Tongue (tissue), 2 donors: ENCODE results near the gene ZDHHC11B. TPM values are rescaled to one million over a fixed set of nuclear protein-coding genes. Genes with fewer than 3 reads are reported as not detected.
"Not testable (repeated sequence)": the region's sequence is repeated elsewhere in the genome, so short reads cannot be mapped to it uniquely, and the experiment has no call there.

ENCODE experiments used
- DNase-seq: peaks from one replicate; pipeline ENCODE4 v3.0.0-alpha.2; 2015
- total RNA-seq: library from RNA; depleted of rRNA; stranded (reverse); fragments of >200 nt; gene quantifications from one replicate; pipeline ENCODE4 v1.2.3, GENCODE V29; 2014

The ZDHHC11B gene
- total RNA-seq, 1 donor from 2014 or later = 5.3 TPM

- DNase-seq = not testable (repeated sequence)
Observed at GRCh38 chr5:752532-753115, 31.9 kb downstream of the ZDHHC11B start.

GRCh38 chr5:751992-752391, 32.5 kb downstream of the ZDHHC11B start:
- DNase-seq = not testable (repeated sequence)

DNA sequence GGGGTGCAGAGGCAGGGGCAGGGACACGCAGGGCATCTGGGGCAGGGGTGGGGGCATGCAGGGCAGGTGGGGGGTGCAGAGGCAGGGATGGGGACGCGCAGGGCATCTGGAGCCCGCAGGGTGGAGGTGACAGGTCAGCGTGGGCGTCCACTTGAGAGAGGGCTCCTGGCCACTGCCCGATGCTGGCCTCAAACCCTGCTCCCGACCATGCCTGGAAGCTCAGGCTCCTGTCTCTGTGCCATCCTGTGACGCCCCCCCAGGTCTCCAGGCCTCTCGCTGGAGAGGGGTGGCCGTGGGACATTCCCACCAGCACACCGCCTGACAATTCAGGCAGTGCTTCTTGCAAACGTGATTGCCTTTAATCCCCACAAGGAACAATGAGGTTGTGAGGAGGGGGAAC, 33.0 kb downstream of the ZDHHC11B start:
- no peak for DNase-seq

DNA sequence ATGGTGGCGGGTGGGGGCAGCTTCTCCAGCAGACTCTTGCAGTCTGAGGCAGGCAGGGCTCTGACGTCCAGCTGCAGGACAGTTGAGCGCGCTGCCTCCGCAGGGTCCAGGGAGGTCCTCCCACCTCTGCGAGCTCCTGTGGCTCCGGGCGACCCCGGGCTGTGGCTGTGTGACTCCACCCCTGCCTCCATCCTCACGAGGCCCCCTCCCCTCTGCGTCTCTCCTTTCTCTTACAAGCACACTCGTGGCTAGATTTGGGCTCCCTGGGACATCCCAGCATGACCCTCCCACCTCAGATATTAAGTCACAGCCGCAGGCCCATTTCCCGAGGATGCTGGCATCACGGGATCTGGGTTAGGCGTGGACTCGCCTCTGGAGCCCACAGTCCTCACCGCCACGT, 34.3 kb downstream of the ZDHHC11B start:
- DNase-seq = not testable (repeated sequence)

DNA sequence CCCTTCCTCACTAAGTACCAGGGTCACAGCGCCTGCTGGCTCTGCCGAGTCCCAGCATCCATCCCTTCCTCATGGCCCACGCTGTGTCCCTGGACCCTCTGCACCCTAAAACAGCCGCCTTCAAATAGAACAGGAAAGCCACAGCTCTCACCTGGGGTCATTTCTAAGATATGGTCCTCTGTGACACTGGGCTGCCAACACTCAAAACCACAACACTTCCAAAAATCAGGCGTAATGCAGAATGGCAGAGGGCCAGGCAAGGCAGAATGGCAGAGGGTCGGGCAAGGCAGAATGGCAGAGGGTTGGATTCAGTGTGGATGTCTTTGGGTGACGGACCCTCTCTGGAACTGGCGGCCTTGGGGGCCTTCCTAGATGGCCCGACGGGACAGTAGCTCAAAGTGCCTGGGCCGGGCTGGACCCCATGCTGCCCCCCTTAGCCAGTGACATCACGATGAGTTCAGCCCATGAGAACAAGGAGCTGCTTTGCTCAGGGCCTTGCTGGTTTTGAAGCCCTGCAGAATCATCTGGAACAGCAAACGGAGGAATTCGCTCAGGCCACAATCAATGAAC, 35.3 kb downstream of the ZDHHC11B start:
- DNase-seq = no peak

DNA sequence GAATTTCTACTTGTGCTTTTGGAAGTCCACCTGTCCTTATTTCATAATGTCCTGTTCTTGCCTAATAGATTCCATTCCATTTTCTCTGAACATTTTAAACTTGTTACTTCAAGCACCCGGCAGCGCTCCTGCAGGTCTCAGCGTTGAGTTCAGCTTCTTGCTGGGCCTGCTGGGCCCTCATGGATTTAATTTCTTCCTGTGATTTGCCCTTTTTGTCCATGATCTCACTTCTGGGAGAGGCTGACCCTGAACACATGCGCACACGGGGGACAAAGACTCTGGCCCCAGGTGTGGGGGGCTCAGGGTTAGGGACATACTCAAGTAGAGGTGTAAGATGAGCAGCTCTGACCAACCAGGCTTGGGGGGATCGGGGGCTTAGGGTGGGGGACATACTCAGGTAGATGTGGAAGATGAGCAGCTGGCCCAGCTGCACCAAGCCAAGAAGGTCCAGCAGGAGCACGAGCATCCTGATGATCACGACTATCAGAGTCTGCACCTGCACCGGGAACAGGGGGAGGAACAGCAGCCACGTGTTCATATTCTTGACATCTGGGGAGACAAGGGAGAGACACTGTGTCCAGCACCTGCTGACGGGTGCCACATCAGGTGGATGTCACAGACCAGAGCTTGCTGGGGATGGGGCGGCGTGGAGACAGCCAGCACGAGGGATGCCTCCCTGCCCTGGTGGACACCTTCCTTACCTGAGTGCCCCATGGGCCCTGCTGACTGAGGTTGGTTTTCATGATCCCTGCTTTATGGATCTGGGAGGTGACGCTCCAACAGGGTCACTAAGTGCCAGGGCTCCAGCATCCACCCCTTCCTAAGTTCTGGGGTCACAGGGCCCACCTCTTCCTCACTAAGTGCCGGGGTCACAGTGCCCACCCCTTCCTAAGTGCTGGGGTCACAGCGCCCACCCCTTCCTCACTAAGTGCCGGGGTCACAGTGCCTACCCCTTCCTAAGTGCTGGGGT, 36.2 kb downstream of the ZDHHC11B start:
- not testable (repeated sequence) for DNase-seq

DNA sequence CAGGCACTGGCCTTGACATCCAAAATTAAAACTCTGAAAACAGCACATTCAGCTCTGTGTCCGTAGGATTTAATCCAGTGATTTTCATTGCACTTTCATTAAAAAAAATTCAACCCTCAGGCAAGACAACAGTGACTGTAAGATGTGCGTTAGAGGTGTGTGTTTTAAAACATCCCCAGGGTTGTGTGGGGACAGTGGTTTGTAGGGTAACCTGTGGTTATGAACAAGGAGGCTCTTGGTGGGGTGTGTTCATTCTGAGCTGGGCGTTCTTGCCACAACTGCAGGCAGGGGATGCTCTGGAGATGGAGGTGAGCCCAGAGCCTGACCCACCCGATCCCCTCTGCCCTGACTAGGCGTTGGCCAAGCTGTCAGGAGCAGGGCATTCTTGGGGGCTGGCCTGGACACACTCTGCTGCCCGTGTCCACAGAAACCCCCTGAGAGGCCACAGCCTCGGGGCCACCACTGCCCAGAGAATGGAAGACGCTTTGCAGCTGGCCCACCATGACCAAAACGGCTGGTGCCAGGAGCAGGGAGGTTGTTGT, 37.2 kb downstream of the ZDHHC11B start:
- not testable (repeated sequence) for DNase-seq

DNA sequence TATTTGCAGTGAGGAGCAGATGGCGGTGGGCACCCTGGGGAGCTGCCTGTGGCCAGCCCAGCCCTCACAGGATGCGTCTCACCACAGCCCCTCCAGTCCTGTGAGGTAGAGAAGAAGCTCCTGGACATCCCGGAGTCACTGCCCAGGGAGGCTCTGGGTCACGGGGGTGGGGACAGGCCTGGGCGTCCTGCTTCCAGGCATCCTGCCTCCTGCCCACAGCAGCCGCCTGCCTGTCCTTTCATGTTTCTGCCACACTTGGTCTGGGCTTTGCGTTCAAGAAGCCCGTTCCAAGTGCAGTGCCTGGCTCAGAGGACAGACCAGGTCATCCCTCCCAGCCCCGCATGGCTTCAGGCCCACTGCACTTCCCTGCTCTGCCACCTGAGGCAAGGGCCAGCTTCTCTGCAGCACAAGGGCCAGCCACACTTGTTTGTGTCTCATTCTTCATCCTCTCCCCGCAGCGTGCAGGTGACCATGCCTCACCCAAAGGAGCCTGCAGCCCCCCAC, 38.2 kb downstream of the ZDHHC11B start:
- no peak for DNase-seq

DNA sequence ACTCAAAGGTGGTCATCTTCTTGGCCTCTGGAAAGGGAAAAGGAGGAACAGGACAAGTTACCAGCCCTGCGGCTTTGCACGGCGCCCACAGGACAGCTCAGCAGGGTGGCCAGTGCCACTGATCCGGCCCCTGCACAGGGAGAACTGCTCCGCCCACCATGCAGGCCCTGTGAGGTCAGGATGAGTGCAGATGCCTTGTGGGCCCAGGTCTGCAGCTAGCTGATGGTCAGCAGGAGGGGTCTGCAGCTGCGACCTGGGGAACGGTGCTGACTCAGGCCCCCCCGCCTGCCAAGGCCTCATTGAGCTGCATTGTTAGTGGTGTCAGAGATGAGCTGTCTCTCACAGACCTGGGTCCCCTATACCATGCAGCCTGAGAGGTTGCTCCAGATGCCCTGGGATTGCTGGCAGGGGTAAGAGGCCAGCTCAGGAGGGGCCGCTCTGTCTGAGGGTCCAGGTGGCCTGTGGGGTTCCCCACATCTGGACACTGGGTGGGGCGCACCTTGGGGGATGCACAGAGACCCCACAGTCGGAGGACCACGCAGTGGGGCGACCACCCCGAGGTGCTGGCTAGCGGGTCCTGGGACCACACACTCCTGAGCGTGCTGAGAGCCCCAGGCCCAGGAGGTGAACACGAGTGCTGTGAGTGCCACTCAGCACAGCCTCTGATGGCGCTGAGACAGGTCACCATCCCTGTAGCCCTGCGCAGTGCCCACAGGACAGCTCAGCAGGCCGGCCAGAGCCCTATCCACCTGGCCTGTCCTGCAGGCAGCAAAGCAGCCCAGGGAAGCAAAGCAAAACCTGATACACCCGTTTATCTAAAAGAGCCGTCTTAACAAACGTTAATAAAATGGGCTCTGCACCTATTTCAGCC, 39.0 kb downstream of the ZDHHC11B start:
- not testable (repeated sequence) for DNase-seq

DNA sequence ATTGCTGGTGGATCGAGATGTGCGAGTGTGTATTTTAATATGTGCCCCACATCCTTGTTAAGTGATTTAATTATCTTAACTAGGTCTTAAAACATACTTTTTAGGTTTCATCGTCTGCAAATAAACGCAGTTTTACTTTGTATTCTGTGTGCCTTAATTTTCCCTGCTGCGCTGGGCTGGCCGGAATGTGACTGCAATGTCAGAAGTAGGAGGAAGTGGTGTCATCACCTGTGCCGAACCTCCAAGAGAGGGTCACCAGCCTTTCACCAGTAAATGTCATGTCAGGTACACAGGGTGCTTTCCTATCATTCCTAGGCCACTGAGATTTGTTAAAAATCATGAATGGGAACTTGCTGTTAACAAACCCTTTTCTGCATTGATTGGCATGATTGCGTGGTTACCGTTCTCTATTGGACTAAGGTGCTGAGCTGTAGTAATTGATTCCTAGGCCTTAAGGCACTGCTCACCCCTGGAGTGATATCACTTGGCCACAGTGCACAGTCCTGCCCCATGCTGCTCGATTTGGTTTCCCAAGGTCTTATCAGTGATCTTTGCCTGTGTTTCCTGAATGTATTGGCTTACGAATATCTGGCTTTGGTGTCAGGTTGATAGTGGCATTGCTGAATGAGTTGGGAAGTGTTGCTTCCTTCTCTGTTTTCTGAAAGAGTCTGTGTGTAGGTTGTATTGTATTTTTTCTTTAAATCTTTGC, 40.7 kb downstream of the ZDHHC11B start:
- DNase-seq = not testable (repeated sequence)

DNA sequence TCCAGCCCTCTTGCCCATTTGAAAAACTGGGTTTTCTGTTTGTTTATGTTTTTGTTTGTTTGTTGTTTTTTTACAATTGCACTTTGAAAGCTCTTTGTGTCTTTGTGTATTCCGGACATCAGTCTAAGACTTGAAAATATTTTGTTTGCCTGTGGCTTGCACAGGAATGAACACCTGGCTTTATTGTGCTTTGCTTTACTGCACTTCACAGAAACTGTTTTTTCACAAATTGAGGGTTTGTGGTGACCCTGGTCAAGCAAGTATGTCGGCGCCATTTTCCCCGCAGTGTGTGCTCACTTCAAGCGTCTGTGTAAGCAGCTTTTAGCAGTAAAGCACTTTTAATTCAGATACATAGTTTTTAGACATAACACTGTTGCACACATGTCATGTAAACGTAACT, 42.3 kb downstream of the ZDHHC11B start:
- DNase-seq = not testable (repeated sequence)

DNA sequence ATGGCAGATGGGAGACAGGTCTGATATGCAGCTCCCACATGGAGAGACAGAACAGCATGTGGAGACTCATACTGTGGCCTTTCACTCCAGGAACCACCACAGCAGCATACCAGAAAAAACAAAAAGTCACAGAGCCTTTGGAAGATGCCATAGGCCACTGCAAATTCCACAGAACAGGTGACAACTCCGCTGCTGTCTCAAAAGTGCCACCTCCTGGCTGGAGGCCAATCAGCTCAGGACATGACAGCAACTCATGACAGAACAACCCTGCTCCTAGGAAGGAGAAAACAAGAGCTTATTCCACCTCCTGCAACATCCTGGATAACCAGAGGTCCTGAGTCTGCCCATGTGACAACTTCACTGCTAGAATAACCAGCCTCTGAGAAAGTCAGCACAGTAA, 50.4 kb downstream of the ZDHHC11B start:
- not testable (repeated sequence) for DNase-seq

DNA sequence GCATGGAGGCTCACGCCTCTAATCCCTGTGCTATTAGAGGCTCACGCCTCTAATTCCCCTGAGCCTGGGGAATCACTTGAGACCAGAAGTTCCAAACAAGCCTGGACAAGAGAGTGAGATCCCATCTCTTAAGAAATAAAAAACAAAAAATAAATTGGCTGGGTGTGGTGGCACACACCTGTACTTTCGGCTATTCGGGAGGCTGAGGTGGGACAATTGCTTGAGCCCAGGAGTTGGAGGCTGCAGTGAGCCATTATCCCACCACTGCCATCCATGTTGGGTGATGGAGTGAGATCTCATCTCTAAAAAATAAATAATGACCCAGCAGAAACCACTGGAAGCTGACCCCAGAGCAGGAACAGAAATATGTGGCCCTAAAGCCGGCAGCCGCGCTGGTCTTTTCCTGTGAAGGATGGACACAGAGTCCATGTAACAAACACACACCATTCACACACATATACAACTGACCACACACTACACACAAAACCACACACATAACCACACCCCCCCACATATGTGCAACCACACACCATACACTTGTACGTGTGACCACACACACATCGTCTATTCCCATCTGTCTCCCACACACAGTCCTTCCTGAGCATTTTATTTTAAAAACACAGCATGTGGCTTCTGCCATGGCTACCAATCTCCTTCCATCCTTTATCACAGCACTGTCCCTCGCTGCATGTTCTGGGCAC, 51.6 kb downstream of the ZDHHC11B start:
- DNase-seq = not testable (repeated sequence)

DNA sequence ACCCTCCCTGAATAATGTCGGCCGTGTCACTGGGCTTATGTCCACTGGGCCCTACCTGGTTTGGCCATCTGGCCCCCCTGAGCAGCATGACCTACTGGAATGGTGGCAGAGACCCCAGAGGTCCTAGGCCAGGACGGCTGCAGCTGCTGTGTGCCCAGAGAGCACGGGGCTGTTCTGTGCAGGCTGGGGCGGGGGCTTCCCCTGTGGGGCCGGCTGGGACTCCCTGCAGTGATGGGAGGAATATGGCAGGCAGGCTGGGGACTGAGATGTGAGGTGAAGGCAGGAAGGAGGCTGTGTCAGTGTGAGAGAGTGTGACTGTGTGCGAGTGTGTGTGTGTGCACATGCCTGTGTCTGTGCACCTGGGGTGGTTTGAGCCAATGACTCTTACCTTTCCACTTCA, 55.3 kb downstream of the ZDHHC11B start:
- DNase-seq = not testable (repeated sequence)

GRCh38 chr5:727087-727486, 57.4 kb downstream of the ZDHHC11B start:
- not testable (repeated sequence) for DNase-seq

GRCh38 chr5:723865-724264, 60.7 kb downstream of the ZDHHC11B start:
- not testable (repeated sequence) for DNase-seq

GRCh38 chr5:723309-723708, 61.2 kb downstream of the ZDHHC11B start:
- DNase-seq = not testable (repeated sequence)

DNA sequence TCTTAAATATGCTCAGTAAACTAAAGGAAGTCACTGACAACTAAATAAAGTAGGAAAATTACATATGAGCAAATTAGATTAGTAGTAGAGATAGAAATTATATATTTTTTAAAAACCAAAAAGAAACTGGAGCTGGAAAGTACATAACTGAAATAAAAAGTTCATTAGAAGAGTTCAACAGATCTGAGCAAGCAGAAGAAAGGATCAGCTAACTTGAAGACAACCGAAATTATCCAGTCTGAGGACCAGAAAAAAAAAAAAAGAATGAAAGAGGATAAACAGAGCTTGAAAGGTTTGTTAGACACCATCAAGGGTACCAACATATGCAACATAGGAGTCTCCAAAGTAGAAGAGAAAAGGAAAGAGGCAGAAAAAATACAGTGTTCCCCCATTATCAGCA, 65.2 kb downstream of the ZDHHC11B start:
- not testable (repeated sequence) for DNase-seq

DNA sequence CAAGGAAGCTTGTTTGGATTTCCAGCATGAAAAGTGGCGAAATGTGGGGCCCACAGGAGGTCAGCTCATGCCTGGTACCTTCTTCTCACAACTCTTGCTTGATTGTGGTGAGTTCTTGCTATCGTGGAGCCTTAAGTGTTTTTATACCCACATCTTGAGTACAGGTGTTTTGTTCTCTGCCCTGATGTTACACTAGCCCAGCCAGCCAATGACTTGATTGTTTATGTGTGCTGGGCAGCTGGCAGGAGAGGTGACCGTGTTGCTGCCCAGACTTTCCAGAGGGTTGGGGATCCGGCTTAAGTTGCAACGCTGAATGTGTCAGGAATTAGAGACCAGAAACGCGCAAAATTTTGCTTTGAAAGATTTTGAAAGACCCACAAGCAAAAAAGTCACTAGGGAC, 67.4 kb downstream of the ZDHHC11B start:
- no peak for DNase-seq

- DNase-seq = peak; percentile 45
Observed at GRCh38 chr5:716740-717139, 67.8 kb downstream of the ZDHHC11B start.
